Activated CD4-positive, alpha-beta T cell treated with anti-CD3 and anti-CD28 coated beads for 4 hours (primary cell): ENCODE data around the gene SRR.
"Not testable (repeated sequence)": the region's sequence is repeated elsewhere in the genome, so short reads cannot be mapped to it uniquely, and the experiment has no call there.

Experiments used
- DNase-seq, 2 donors: peaks; one replicate each; pipeline ENCODE4 v3.0.0-alpha.2; 2020

The SRR gene, protein sequence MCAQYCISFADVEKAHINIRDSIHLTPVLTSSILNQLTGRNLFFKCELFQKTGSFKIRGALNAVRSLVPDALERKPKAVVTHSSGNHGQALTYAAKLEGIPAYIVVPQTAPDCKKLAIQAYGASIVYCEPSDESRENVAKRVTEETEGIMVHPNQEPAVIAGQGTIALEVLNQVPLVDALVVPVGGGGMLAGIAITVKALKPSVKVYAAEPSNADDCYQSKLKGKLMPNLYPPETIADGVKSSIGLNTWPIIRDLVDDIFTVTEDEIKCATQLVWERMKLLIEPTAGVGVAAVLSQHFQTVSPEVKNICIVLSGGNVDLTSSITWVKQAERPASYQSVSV

DNA sequence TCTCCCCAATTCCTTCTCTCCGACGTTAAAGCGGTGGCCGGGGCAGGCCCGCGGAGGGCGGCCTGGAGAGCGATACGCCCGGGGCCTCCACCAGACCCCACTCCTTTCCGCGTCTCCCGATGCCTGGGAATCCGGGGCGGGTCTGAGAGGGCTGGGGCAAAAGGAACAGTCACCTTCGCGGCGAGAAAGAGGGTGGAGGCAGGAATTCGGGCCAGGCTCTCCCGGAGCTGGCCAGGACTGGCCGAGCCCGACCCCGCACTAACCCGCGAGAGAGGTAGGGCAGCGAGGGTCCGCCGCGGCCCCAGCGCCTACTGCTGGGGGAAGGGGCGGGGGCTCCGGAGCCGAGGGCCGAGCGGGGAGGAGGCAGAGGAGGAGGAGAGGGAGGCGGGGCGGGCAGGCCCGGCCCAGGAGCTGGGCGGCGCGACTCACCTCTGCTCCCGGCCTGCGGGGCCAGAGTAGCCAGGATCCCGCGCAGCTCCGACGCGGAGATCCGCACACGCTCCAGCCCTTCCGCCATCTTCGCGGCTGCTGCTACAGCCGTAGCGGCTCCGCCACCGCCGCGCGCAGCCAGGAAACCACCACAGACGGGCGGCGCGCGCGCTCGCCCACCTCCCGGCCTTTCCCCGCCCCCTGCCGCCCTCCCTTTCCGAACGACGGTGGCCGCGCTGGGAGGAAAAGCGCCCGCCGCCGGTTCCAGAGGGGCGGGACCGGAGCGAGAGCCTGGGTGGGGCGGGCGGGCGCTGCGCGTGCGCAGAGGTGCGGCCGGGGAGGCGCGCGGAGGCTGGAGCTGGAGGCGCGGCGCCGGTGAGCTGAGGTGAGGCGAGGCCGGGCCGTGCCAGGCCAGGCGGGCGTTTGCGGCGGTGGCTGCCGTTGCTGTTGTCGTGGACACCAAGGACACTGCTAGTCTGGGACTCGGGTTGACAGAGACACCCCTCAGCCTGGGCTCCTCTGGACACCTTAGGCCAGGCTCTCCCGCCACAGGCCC, at the start of gene SRR, which contains the start of gene SMG6:
Gene SRR, plus strand, starts transcription at position 747 of the 985 bp plus-strand sequence. CDS start 11,611 bp downstream, outside the sequence.
Gene SMG6, minus strand, starts transcription at position 582 of the 985 bp plus-strand sequence. Its CDS starts 65 bp downstream, at position 517.
- DNase-seq = peak; percentile 93 to 95

DNA sequence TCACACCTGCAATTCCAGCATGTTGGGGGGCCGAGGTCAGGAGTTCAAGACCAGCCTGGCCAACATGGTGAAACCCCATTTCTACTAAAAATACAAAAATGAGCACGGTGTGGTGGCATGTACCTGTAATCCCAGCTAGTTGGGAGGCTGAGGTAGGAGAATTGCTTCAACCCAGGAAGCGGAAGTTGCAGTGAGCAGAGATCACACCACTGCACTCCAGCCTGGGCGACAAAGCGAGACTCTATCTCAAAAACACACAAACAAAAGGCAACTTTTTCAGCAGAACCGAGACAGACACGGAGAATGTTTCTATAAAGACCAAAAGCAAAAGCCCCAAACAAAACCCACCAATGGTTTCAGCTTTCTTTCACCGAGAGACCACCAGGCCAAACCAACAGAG, 44.9 kb upstream of the SRR start:
- DNase-seq = not testable (repeated sequence)

DNA sequence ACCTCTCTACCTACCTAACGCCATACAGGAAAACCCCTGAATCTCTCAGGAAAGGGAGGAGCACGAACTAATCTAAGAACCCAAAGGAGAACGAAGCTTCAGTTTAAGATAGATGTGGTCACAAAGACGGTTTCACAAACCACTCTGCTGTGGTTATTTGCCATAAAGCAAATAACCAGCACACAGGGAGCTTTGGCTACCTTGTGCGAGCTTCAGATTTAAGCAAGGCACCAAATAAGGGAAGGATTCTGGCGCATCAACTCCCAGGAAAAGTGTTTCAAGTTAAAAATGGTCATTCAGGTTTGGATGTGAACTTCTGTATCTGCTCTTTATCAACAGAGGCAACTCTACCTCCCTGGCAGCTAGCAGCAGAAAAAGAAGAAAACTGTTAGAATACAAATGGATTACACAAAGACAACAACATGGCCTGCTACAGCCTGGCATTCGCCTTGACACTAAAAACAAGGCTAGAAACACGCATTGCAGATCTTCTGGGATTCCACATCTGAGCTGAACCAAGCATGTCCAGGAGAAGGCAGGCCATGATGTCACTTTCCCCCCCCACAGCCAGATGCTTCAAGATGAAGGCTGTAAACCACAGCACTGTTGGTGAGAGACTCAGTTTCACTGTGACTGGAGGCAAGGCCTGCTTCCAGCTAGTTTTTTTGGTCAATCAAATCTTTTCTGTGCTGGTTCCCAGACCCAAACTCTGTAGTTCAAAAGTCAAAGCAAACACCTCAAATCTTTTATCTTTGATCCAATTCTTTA, 43.8 kb upstream of the SRR start:
- peak; percentile 57 to 60 for DNase-seq

- DNase-seq = no peak
Measured at GRCh38 chr17:2262135-2262587, 41.6 kb upstream of the SRR start.

DNA sequence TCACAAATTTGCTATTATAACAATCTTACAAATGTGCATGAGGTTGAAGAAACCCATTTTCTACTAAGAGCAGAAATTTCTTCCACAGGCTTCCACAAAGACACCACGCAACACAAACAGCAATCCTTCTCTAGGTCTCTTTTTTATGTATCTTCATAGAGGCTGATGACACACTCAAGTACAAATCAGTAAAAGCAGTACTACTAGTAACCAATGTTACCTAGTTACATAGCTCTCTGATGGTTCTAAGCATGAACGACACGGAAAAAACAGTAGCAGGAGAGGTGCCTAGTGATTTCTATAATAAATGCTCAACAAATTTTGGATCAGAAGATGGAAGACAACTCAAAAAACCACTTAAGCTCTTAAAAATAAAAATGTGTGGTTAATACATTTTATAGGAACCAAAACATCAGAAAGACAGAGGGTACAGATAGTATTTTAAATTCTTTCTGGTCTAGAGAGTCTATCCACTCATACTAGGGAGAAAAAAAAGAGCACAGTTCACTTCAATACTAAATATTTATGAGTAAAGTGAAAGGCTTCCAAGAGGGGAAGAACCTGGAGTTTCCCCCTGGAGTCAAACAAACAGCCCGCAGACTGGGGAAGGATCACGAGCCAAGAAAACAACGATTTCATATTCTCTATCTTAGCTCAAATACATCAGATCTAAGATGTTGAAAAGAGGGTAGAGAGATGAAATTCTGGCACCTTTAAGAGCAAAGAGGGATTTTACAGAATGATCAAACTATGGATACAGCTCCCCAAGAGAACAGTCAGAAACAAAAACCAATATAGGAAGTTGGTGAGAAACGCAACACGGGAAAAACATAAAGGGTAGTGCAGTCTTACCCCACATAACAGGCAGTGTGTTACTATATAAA, 40.3 kb upstream of the SRR start:
- DNase-seq = no peak

DNA sequence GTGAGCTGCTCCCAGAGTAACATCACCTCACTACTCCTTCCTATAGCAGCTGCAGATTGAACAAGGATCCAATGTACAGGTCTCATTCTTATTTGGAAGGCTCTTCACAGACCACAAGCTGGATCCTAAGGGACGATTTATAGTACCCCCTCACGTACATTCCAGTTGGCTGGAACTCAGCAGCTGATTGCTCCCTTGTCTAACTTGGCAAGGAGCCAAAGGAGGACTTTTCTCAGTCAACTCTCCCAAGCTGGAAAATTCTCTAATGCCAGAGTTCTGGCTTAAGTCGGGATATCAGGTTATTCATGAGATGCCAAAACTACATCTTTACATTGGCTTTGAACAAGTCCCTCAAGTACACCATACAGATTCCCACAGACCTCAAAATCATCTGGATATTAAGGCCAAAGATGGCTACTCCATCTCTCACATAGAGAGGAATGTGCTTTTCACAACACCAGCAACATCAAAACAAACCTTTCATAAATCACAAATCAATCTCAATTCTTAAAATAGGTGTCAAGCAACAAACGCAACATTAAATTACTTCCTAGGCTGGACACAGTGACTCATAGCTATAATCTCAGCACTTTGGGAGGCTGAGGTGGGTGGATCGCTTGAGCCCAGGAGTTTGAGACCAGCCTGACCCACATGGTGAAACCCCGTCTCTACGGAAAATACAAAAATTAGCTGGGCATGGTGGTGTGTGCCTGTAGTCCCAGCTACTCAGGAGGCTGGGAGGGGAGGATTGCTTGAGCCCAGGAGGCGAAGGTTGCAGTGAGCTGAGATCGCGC, 39.5 kb upstream of the SRR start:
- no peak for DNase-seq

- not testable (repeated sequence) for DNase-seq
Measured at GRCh38 chr17:2265166-2265565, 38.6 kb upstream of the SRR start.

DNA sequence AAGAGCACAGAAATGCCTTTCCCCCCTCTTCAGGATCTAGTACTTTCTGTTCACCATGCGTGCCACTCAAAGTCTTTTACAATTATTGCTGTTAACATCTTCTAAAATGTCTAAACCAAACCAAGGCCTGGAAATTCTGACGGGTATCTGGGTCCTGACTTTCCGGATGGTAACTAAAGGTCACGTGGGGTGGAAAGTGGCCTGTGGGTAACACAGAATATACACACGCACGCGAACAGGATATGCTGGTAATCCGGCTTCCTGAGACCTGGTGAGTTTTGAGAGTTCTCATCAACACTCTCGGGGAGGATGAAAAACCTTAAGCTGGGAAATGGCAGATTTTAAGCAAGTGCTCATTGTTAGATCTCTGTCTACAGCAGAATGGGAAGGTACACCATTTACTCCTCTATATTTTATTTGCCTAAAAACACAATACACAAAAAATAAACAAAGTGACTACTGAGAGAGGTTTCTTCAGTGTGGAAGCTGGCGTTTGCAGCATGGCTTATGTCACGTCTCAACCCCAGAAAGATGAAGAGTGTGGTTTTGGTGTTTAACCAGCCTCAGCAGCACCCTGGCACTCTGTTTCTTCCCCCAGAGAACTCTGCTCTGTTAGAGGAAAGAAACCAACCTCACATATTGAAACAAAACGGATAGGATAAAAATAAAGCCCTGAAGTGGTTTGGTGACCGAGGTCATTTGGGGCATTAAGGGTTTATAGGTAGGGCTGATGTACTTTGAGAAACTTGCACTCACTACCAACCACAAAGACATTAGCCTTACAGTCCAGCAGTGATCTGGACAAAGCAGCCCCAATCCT, 37.5 kb upstream of the SRR start:
- peak; percentile 87 to 89 for DNase-seq

DNA sequence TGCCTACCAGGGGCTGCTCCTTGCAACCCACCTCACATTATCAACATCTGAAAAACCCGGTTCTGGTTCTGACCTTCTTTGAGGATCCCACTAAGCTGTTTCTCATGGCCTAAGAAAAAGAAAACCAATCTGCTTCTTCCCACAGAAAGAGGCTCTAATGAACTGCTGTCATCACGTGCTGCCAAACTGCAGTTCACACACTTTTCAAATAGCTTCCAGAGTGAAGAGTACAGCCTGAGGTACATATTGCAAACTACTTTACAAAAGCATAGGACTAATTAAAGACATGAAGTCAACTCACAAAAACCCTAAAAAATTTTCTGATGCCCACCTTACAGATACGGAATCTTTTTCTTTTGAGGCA, 36.9 kb upstream of the SRR start:
- DNase-seq = no peak

- DNase-seq = no peak
Measured at GRCh38 chr17:2267354-2267753, 36.4 kb upstream of the SRR start.

GRCh38 chr17:2271985-2272702, 31.6 kb upstream of the SRR start:
- DNase-seq = no peak

GRCh38 chr17:2274414-2274813, 29.3 kb upstream of the SRR start:
- DNase-seq = no peak

GRCh38 chr17:2275722-2276121, 28.0 kb upstream of the SRR start:
- no peak for DNase-seq

DNA sequence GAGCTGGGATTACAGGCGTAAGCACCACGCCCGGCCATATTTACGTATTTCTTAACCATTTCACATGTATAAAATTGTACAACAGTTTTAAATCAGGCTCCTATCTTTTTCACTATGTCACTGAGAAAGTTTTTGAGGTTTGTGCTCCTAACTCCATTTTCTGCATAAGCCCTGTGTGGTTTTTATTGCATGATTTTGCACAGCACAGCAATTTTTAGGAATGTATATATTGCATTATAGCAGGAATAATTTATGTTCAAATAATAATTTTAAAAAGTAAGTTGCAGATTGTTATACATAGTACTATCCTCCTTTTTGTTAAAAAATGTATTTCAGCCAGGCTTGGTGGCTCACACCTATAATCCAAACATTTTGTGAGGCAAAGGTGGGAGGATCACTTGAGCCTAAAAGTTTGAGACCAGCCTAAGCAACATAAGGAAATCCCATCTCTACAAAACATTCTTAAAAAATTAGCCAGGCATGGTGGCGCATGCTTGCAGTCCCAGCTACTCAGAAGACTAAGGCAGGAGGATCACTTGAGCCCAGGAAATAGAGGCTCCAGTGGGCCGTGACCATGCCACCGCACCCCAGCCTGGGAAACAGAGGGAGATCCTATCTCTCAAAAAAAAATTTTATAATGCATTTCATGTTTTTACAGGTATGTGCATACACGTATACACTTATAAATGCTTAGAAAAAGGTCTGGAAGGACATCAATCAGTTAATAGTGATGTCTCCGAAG, 26.1 kb upstream of the SRR start:
- no peak for DNase-seq

DNA sequence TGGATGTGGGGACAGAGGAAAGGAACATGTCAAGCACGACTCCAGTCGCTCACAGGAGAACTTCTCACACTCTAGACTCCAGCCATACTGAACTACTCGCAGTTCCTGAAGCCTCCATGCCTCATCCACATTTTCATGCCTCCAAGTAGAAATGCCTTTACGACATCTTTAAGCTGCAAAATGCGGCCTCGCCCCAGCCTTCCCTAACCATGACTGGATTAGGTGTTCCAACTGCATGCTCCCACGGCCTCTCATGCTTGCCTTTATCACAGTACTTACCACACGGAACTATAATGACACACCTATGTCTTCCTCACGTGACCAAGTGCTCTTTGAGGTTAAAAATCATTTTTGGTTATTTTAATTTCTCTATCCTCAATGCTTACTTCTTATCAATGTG, 24.0 kb upstream of the SRR start:
- no peak for DNase-seq

GRCh38 chr17:2282297-2282873, 21.4 kb upstream of the SRR start:
- no peak for DNase-seq

DNA sequence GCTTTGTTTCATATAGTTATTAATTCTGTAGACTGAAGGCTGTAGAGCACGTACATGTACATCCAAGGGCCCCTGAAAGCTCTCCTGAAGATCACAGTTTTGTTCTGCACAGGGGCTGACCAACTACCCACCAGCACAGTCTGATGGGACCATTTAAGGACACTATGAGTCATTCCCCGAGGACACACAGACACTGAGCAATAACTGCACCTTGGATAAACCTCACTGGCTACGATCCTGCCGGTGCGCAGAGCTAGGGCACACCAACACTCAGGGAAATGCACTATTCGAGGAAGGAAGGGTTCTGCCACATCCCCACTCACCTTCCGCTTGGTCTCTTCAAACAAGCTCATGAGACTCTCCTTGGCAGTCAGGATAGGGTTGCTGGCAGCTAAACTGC, 20.4 kb upstream of the SRR start:
- no peak for DNase-seq

GRCh38 chr17:2289878-2290478, 13.8 kb upstream of the SRR start:
- DNase-seq = no peak
